Large intestine (tissue), 3 donors: ENCODE measurements around the gene PHACTR1. TPM values are rescaled to one million over a fixed set of nuclear protein-coding genes. Genes with fewer than 3 reads are reported as not detected.
A peak's percentile ranks its signal among the peaks of the same experiment; 100 is the strongest.
"Not testable (repeated sequence)": the region's sequence is repeated elsewhere in the genome, so short reads cannot be mapped to it uniquely, and the experiment has no call there.

Experiments
- DNase-seq, 2 donors: peaks; one replicate each; pipeline versions ENCODE4 v3.0.0 to v3.0.0-alpha.2; 2013
- H3K27ac ChIP-seq: one replicate; pipeline ENCODE4 v1.5.1; 2013; ENCODE audit warnings: low read length
- H3K27me3 ChIP-seq: 2 replicates; pipeline ENCODE4 v1.6.1; 2013; ENCODE audit warnings: low read length; ENCODE audit not compliant: control insufficient read depth, insufficient read depth
- H3K36me3 ChIP-seq: 2 replicates; pipeline ENCODE4 v1.6.1; 2013; ENCODE audit warnings: low read length; ENCODE audit not compliant: control insufficient read depth, insufficient read depth
- H3K4me1 ChIP-seq: one replicate; pipeline ENCODE4 v1.6.1; 2013; ENCODE audit warnings: low read length; ENCODE audit not compliant: control insufficient read depth, insufficient read depth
- H3K4me3 ChIP-seq: one replicate; pipeline ENCODE4 v1.5.1; 2013; ENCODE audit warnings: low read length
- H3K9me3 ChIP-seq: one replicate; pipeline ENCODE4 v1.6.1; 2013; ENCODE audit warnings: mild to moderate bottlenecking, low read depth, low read length, moderate library complexity; ENCODE audit not compliant: control insufficient read depth
- WGBS: methylation state at CpG from one replicate; pipeline ENCODE4 v1.1.5; 2013; ENCODE audit warnings: low lambda C conversion rate; ENCODE audit not compliant: insufficient coverage; 5-methylcytosine and 5-hydroxymethylcytosine counted together
- polyA plus RNA-seq: library from polyadenylated mRNA; unstranded; fragments of 120-200 nt; gene quantifications from one replicate; pipeline ENCODE4 v1.2.1, GENCODE V29; 2013

Gene PHACTR1
- polyA plus RNA-seq, 1 donor: 5.5 TPM

DNA sequence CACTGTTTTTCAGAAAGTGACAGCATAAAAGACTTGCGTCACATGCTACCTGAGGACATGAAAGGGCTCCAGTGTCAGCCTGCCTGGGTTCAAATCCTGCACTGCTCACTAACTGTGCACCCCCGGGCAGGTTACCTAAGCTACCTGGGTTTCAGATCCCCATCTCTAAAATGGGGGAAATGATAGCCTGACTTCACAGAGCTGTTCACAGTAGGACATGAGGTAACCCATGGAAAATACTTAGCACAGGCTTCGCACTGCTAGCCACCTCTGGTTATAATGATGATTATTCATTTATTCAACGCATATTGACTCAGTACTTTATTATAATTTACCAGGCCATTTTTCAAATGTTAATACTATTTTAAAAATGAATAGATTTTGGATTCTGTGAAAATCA, 588.7 kb downstream of the PHACTR1 start:
- Histone ChIP-seq H3K4me1 (peaks cover 8% of the 10 kb centered on the region), H3K27me3 (no peaks in the 10 kb centered on the region), H3K4me3 (no peak overlapping the region), H3K27ac (no peak overlapping the region), H3K36me3 (peaks cover 60% of the 10 kb centered on the region), H3K9me3 (no peaks in the 10 kb centered on the region)
- DNase-seq: no peak
- WGBS: no CpG with 5 or more reads among the region's 4 CpGs

DNA sequence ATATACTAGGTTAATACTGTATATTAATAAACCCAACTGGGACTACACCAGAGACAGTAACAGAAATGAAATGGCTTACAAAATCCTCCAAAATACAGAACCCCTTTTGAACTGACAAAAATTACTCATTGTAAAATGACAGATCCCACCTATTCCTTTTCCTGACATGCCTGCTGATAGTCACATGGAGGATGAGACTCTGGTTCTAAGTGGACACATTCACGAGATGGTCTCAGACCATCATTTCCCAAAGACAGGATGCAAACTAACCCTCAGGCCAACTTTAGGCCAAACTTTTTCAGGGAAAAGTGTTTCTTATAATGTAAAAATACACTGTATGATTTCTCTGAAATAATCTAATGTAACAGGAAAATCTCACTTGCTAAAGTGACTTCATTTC, 589.2 kb downstream of the PHACTR1 start:
- H3K9me3 ChIP-seq: no peaks in the 10 kb centered on the region
- peaks cover 56% of the 10 kb centered on the region for H3K36me3 ChIP-seq
- H3K27me3 ChIP-seq: no peaks in the 10 kb centered on the region
- H3K4me3 ChIP-seq: no peak overlapping the region
- no peak overlapping the region for H3K27ac ChIP-seq
- no CpG with 5 or more reads among the region's 1 CpG for WGBS
- peaks cover 10% of the 10 kb centered on the region for H3K4me1 ChIP-seq
- DNase-seq: no peak

- WGBS: no CpG with 5 or more reads among the region's 7 CpGs
- Histone ChIP-seq H3K36me3 (peaks cover 42% of the 10 kb centered on the region), H3K9me3 (no peaks in the 10 kb centered on the region), H3K27ac (no peak overlapping the region), H3K4me3 (no peak overlapping the region), H3K27me3 (no peaks in the 10 kb centered on the region), H3K4me1 (peaks cover 10% of the 10 kb centered on the region)
- no peak for DNase-seq
Measured at GRCh38 chr6:13307508-13307995, 591.0 kb downstream of the PHACTR1 start.

GRCh38 chr6:13308332-13308731, 591.8 kb downstream of the PHACTR1 start:
- WGBS: no CpG with 5 or more reads among the region's 1 CpG

DNA sequence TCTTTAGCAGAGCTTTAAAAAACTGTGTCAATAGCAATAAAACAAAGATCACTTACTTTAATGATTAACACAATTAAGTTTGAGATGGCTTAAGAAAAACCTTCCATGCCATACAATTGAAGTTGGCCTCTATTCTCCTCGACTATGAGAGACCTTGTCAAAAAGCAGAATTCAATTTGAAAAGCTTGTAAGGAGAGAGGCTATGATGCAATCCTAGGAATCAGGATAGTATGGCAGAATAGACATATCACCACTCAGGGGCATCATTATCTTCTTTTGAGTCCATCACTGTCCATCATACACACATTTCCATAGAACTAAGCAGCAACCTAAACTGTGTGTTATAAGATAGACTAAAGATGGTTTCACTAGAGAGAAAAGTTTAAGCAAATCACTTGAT, 594.6 kb downstream of the PHACTR1 start:
- peaks cover 42% of the 10 kb centered on the region for H3K36me3 ChIP-seq
- no peak for DNase-seq
- no peak overlapping the region for H3K27ac ChIP-seq
- H3K4me1 ChIP-seq: peaks cover 3% of the 10 kb centered on the region
- 0% methylated on average over 1 of the region's 1 CpG for WGBS
- H3K27me3 ChIP-seq: no peaks in the 10 kb centered on the region
- H3K9me3 ChIP-seq: no peaks in the 10 kb centered on the region
- H3K4me3 ChIP-seq: no peak overlapping the region

More at GRCh38 chr6:13308332-13308731, 591.8 kb downstream of the PHACTR1 start:
- Histone ChIP-seq H3K36me3 (peaks cover 37% of the 10 kb centered on the region), H3K4me1 (peaks cover 3% of the 10 kb centered on the region), H3K27me3 (no peaks in the 10 kb centered on the region), H3K4me3 (no peak overlapping the region), H3K9me3 (no peaks in the 10 kb centered on the region), H3K27ac (no peak overlapping the region)
- no peak for DNase-seq

DNA sequence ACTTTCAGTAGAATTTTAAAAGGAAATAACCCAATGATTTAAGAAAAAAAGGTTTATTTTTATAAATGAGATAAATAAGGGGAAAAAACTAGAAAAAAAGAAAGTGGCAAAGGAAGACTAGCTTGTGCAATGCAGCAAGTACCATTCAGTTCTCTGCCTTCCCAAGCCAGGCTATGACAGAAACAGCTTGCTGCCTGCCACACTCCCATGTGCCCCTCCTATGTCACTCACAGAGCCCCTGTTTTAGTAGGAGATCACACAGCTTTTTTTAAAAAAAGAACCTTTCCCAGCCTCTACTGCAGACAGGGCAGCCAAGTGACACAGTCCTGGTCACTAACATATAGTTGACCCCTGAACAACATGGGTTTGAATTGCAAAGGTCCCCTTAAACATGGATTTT, 598.2 kb downstream of the PHACTR1 start:
- H3K27ac ChIP-seq: no peak overlapping the region
- H3K4me1 ChIP-seq: peaks cover 3% of the 10 kb centered on the region
- DNase-seq: no peak
- H3K9me3 ChIP-seq: no peaks in the 10 kb centered on the region
- H3K27me3 ChIP-seq: no peaks in the 10 kb centered on the region
- H3K4me3 ChIP-seq: no peak overlapping the region
- H3K36me3 ChIP-seq: peaks cover 52% of the 10 kb centered on the region

DNA sequence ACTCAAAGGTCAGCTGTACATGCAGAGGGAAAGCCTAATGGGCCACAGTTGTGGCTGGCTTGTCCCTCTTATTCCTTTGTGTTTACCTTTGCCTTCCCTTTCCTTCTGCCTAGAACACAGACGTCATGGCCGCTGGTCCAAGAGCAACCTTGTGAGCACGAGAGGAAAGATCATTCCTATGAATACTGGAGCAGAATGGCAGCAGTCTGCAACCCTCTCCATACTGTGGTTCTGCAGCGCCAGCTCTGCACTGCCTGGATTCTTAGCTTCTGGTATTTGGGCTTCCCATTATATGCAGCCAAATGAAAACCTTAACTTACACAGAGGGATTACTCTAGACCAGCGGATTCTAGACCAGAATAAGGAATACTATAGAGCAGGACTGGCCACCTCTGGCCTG, 599.3 kb downstream of the PHACTR1 start:
- Histone ChIP-seq H3K27ac (no peak overlapping the region), H3K27me3 (no peaks in the 10 kb centered on the region), H3K36me3 (peaks cover 59% of the 10 kb centered on the region), H3K9me3 (no peaks in the 10 kb centered on the region), H3K4me3 (no peak overlapping the region), H3K4me1 (no peaks in the 10 kb centered on the region)
- no CpG with 5 or more reads among the region's 5 CpGs for WGBS
- DNase-seq: no peak

DNA sequence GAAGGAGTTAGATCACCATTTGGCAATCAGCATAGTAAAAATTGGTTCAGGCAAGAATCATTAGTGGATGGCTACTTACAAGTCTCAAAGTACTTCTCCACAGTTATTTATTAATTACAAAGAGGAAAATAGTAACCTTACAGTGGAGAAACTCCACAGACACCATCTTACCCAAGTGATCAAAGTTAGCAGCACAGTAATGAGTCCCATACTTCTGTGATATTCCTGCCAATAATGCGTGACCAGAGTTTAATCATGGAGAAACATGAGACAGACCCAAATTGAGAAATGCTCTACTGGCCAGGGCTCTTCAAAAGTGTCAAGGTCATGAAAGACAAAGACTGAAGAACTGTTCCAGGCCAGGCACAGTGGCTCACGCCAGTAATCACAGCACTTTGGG, 602.3 kb downstream of the PHACTR1 start:
- H3K36me3 ChIP-seq: peaks cover 75% of the 10 kb centered on the region
- WGBS: no CpG with 5 or more reads among the region's 2 CpGs

GRCh38 chr6:13319891-13320564, 603.5 kb downstream of the PHACTR1 start:
- Histone ChIP-seq H3K36me3 (peaks cover 75% of the 10 kb centered on the region), H3K9me3 (no peaks in the 10 kb centered on the region), H3K4me1 (no peaks in the 10 kb centered on the region), H3K4me3 (no peak overlapping the region), H3K27ac (no peak overlapping the region), H3K27me3 (no peaks in the 10 kb centered on the region)
- WGBS: 100% methylated on average over 1 of the region's 5 CpGs
- no peak for DNase-seq

More for the DNA sequence above, 602.3 kb downstream of the PHACTR1 start:
- H3K27me3 ChIP-seq: no peaks in the 10 kb centered on the region
- no peak overlapping the region for H3K4me3 ChIP-seq
- H3K27ac ChIP-seq: no peak overlapping the region
- no peaks in the 10 kb centered on the region for H3K4me1 ChIP-seq
- H3K9me3 ChIP-seq: no peaks in the 10 kb centered on the region
- no peak for DNase-seq

DNA sequence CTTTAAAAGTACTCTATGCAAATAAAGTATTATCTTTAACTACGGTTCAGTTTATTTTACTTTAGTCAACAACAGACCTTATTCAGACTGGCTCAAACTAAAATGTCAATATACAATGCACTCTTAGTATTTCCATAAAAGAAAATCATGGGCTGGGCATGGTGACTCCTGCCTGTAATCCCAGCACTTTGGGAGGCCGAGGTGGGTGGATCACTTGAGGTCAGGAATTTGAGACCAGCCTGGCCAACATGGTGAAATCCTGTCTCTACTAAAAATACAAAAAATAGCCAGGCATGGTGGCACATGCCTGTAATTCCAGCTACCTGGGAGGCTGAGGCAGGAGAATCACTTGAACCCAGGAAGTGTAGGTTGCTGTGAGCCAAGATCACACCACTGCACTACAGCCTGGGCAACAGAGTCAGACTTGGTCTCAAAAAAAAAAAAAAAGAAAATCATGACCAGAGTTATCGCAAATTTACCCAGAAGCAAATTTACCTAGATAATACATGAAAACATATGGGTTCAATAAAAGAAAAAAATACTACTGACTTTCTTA, 609.5 kb downstream of the PHACTR1 start:
- H3K27ac ChIP-seq, DNase-seq, H3K9me3 ChIP-seq, H3K4me1 ChIP-seq, H3K4me3 ChIP-seq, H3K27me3 ChIP-seq: not testable (repeated sequence)
- peaks cover 30% of the 10 kb centered on the region for H3K36me3 ChIP-seq
- no CpG with 5 or more reads among the region's 3 CpGs for WGBS

DNA sequence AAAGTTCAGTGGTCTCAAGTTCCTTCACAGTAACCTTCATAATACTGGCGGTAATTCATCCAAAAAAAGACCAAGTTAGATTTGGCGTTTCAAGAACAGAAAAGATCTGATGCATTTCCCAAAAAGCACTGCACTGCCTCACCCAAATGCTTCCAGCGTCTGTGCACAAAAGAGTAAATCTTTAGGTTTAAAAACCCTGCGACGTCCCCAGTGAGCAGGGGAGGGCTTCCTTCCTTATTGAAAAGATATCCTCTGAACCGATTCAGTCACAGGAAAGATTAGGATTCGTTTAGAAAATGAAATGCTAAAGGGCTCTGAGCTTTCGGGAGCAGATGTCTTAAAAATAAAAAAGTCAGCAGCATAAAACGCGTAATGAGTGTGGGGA, 611.1 kb downstream of the PHACTR1 start:
- no peak for DNase-seq
- peak overlapping the region; percentile 68 for H3K4me3 ChIP-seq
- H3K9me3 ChIP-seq: no peaks in the 10 kb centered on the region
- peak overlapping the region; percentile 91 for H3K27ac ChIP-seq
- WGBS: 4% methylated on average over 4 of the region's 10 CpGs
- H3K27me3 ChIP-seq: no peaks in the 10 kb centered on the region
- H3K4me1 ChIP-seq: no peaks in the 10 kb centered on the region
- H3K36me3 ChIP-seq: peaks cover 18% of the 10 kb centered on the region
